OCI-LY7 (cell line): ENCODE measurements around the gene STK35. TPM values are rescaled to one million over a fixed set of nuclear protein-coding genes. Genes with fewer than 3 reads are reported as not detected.

Experiments
- BruUV-seq: library from RNA; stranded (reverse); fragments of 400-500 nt; replicated peaks from 2 replicates; lab custom pipeline; 2021; lab: Mats Ljungman, UMichigan
- CTCF ChIA-PET: fragments of 300-600 bp; sonication (Branson Sonifier 250); formaldehyde crosslinking; loops from one replicate; lab custom pipeline; 2022; ENCODE audit warnings: antibody characterized with exemption; ENCODE audit not compliant: unreplicated experiment; lab: Charles Lee
- POLR2A ChIA-PET: fragments of 300-600 bp; sonication (Branson Sonifier 250); formaldehyde crosslinking; loops from one replicate; lab custom pipeline; 2022; ENCODE audit warnings: antibody characterized with exemption; lab: Charles Lee
- DNase-seq: peaks from one replicate; pipeline ENCODE4 v3.0.0-alpha.2; 2015; ENCODE audit warnings: low spot score
- H2AFZ ChIP-seq: fragments of 200-600 bp; sonication (generic), shearing (Covaris generic); 2 replicates; pipeline ENCODE4 v1.6.1; 2014; ENCODE audit warnings: mild to moderate bottlenecking, antibody characterized with exemption, low read length, moderate library complexity
- H3K27ac ChIP-seq: fragments of 200-600 bp; sonication (generic); 2 replicates; pipeline ENCODE4 v1.5.1; 2014; ENCODE audit warnings: mixed run types, low read depth, mild to moderate bottlenecking, moderate library complexity, low read length, inconsistent platforms; ENCODE audit not compliant: poor library complexity, severe bottlenecking
- H3K36me3 ChIP-seq: fragments of 200-600 bp; sonication (generic); 2 replicates; pipeline ENCODE4 v1.6.1; 2014; ENCODE audit warnings: mild to moderate bottlenecking, antibody characterized with exemption, low read length, moderate library complexity, mixed read lengths; ENCODE audit not compliant: insufficient read depth
- H3K4me1 ChIP-seq: fragments of 200-600 bp; sonication (generic); 2 replicates; pipeline ENCODE4 v1.5.1; 2014; ENCODE audit warnings: mild to moderate bottlenecking, low read length; ENCODE audit not compliant: insufficient read depth, poor library complexity, severe bottlenecking
- H3K4me2 ChIP-seq: fragments of 200-600 bp; sonication (generic); 2 replicates; pipeline ENCODE4 v1.6.1; 2014; ENCODE audit warnings: mild to moderate bottlenecking, low read length
- H3K4me3 ChIP-seq: fragments of 200-600 bp; sonication (generic); 2 replicates; pipeline ENCODE4 v1.5.1; 2014; ENCODE audit warnings: mild to moderate bottlenecking, low read depth, low read length; ENCODE audit not compliant: poor library complexity, severe bottlenecking
- H3K79me2 ChIP-seq: fragments of 200-600 bp; sonication (generic); 2 replicates; pipeline ENCODE4 v1.6.1; 2016; ENCODE audit warnings: low read depth, mild to moderate bottlenecking, low read length, moderate library complexity, mixed read lengths; ENCODE audit not compliant: insufficient read depth
- H3K9me2 ChIP-seq: fragments of 200-600 bp; sonication (generic); 2 replicates; pipeline ENCODE4 v1.6.1; 2016; ENCODE audit warnings: mild to moderate bottlenecking, low read length, mixed read lengths; ENCODE audit not compliant: insufficient read depth
- H3K9me3 ChIP-seq: fragments of 200-600 bp; sonication (generic); 2 replicates; pipeline ENCODE4 v1.6.1; 2014; ENCODE audit warnings: mild to moderate bottlenecking, mixed run types, low read length, mixed read lengths
- H4K20me1 ChIP-seq: fragments of 200-600 bp; sonication (generic); 2 replicates; pipeline ENCODE4 v1.6.1; 2014; ENCODE audit warnings: mild to moderate bottlenecking, antibody characterized with exemption, low read length, moderate library complexity, mixed read lengths; ENCODE audit not compliant: insufficient read depth
- CTCF ChIP-seq: fragments of 200-600 bp; sonication (generic); conservative IDR thresholded peaks from 2 replicates; pipeline ENCODE4 v1.5.1; 2014; ENCODE audit warnings: mild to moderate bottlenecking, antibody characterized with exemption, low read length, moderate library complexity, mixed read lengths
- EZH2phosphoT487 ChIP-seq: fragments of 200-600 bp; sonication (generic); IDR thresholded peaks from 2 replicates; pipeline ENCODE4 v1.6.1; 2018; ENCODE audit warnings: low read depth, borderline replicate concordance, mild to moderate bottlenecking, mixed run types, antibody characterized with exemption, low read length, moderate library complexity, mixed read lengths
- intact Hi-C: fragments of 100-400 bp; cut with micrococcal nuclease; formaldehyde crosslinking; loops from one replicate; pipeline ENCODE4 v1.10.0; 2022; ENCODE audit not compliant: unreplicated experiment
- total RNA-seq, 2 experiments: library from RNA; depleted of rRNA in 1 of 2; stranded (reverse); fragments of >200 nt in 1 of 2; shearing (Covaris generic) in 1 of 2; gene quantifications; 2 replicates each; pipeline ENCODE4 v1.2.3, GENCODE V29; 2014 to 2022

The STK35 gene
- total RNA-seq, 2 experiments from 2014 or later = 21.4 to 22.3 TPM

DNA sequence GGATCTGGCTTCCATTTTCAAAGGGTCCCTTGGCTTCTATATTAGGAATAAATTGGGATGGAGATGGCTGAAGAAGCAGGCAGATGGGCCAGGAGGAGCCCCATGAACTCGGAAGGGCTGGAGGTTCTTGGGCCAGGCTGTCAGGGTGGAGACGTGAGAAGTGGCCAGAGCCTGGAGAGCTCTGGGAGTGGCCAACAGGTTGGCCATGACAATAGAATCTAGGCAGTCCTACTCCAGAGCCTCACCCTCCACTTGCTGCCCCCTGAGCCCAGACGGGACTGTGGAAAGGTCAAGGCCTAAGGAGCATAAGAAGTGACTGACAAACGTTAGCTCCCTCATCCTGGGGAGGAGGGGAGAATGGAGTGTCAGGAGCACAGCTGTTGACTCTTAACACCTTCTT is 62.1 kb downstream of the STK35 start:
- H3K36me3 ChIP-seq = no peaks in the 10 kb centered on the region
- no peaks in the 10 kb centered on the region for H3K9me2 ChIP-seq
- POLR2A ChIA-PET = interaction anchor here (0.5 kb wide), 1 partner anchor 58 kb away, joined by 3 read pairs; no protein-coding TSS in a partner anchor
- intact Hi-C loops = no loop called here
- H4K20me1 ChIP-seq = no peaks in the 10 kb centered on the region
- TF ChIP-seq CTCF (no peak), EZH2phosphoT487 (no peak)
- no peaks in the 10 kb centered on the region for H3K4me1 ChIP-seq
- CTCF ChIA-PET = no interaction called here
- no peak overlapping the region for H3K4me2 ChIP-seq
- no peak overlapping the region for H2AFZ ChIP-seq
- DNase-seq = no peak
- no peak overlapping the region for H3K4me3 ChIP-seq
- no peak overlapping the region for H3K27ac ChIP-seq
- no peaks in the 10 kb centered on the region for H3K9me3 ChIP-seq
- BruUV-seq = no TSS peak
- H3K79me2 ChIP-seq = no peaks in the 10 kb centered on the region

- H3K9me3 ChIP-seq = no peaks in the 10 kb centered on the region
- H3K9me2 ChIP-seq = no peaks in the 10 kb centered on the region
- intact Hi-C loops = no loop called here
- H3K4me2 ChIP-seq = no peak overlapping the region
- H4K20me1 ChIP-seq = no peaks in the 10 kb centered on the region
- no peak overlapping the region for H3K27ac ChIP-seq
- ChIA-PET POLR2A (no interaction called here), CTCF (no interaction called here)
- DNase-seq = no peak
- BruUV-seq = no TSS peak
- no peak overlapping the region for H3K4me3 ChIP-seq
- no peaks in the 10 kb centered on the region for H3K79me2 ChIP-seq
- H2AFZ ChIP-seq = no peak overlapping the region
- H3K36me3 ChIP-seq = no peaks in the 10 kb centered on the region
- TF ChIP-seq EZH2phosphoT487 (no peak), CTCF (no peak)
- no peaks in the 10 kb centered on the region for H3K4me1 ChIP-seq
These were observed 62.8 kb downstream of the STK35 start for GRCh38 chr20:2164421-2164820.

DNA sequence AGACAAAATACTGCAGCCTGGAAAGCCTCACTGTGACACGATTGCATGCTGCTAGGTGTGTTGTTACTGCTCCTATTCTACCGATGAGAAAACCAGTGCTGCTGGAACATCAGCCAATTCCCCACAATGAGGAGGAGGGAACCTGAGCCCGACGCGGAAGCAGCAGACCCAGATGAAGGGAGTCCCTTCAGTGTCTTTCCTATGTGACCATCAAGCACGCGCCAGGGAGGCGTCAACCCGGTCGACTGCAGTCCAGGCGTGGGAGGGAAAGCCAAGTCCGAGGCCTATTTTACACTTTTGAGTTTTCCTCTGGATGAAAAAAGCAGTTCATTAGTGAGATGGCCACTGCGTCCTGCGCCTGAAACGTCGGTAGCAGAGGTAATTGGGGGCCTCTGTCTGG is 63.3 kb downstream of the STK35 start:
- Histone ChIP-seq H4K20me1 (no peaks in the 10 kb centered on the region), H3K9me3 (no peaks in the 10 kb centered on the region), H2AFZ (no peak overlapping the region), H3K4me2 (no peak overlapping the region), H3K79me2 (no peaks in the 10 kb centered on the region), H3K27ac (no peak overlapping the region), H3K36me3 (no peaks in the 10 kb centered on the region), H3K4me1 (no peaks in the 10 kb centered on the region), H3K4me3 (no peak overlapping the region), H3K9me2 (no peaks in the 10 kb centered on the region)
- BruUV-seq = no TSS peak
- DNase-seq = no peak
- POLR2A ChIA-PET = no interaction called here
- CTCF ChIA-PET = no interaction called here
- intact Hi-C loops = no loop called here
- no peak for TF ChIP-seq CTCF
- no peak for TF ChIP-seq EZH2phosphoT487
